ENCODE results near the gene SNX24. TPM values are rescaled to one million over a fixed set of nuclear protein-coding genes. Genes with fewer than 3 reads are reported as not detected.

Gene SNX24
- polyA plus RNA-seq, 3 donors = 3.5 to 10.6 (median 8.0) TPM

DNA sequence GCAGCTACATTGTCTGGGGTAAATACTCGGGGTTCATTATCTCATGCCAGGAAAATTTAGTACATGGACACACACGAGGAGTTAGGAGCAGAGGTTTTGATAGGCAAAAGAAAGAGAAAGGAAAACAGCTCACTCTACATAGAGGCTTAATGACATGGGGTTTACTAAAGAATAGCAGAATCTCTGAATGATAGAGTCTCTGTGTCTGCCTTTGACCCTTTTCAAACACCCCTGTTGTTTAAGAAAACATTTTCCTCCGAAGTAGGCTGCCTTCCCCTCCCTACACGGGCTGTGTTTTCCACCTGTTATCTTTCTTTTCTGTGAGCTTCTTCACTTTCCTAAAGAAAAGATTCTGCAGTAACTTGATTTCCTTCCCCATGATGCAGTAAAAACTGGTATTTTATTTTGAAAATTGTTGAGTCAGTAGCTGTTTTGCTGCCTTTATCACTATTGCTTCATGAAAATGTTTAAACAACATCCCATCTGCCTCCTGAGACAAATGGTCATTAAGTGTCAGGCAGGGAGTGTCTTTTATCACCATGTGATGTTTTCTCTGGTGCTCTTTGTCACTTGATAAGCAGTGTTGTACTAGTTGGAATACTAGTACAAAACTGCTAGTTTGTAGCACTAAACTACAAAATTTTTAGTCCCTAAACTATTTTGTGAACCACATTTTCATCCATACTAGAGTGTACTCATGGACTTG is 114.5 kb downstream of the SNX24 start:
- Histone ChIP-seq H2AFZ (ENCODE audit: insufficient read depth, low read depth, low read length, poor library complexity, severe bottlenecking) (no peak overlapping the region), H3K27me3 (ENCODE audit: control insufficient read depth in 2 of 2, insufficient read depth in 2 of 2, low read length in 2 of 2) (no peaks in the 10 kb centered on the region), H3K4me2 (replicated peaks; ENCODE audit: extremely low read depth, low read length, poor library complexity, severe bottlenecking) (no peak overlapping the region), H4K20me1 (ENCODE audit: insufficient read depth, low read length) (no peaks in the 10 kb centered on the region), H3K4me1 (ENCODE audit: control insufficient read depth in 1 of 2, insufficient read depth in 2 of 2, low read length in 2 of 2) (no peaks in the 10 kb centered on the region), H3K36me3 (replicated peaks in 1 of 2; ENCODE audit: control insufficient read depth in 1 of 2, insufficient read depth in 2 of 2, low read length in 2 of 2) (no peaks in the 10 kb centered on the region), H3K4me3 (replicated peaks in 1 of 3; ENCODE audit: low read depth in 2 of 3, low read length in 3 of 3) (no peak overlapping the region), H3K9ac (ENCODE audit: insufficient read depth, low read length, poor library complexity, severe bottlenecking) (no peak overlapping the region), H3K79me2 (ENCODE audit: insufficient read depth, low read length) (no peaks in the 10 kb centered on the region), H3K27ac (ENCODE audit: low read depth in 1 of 2, low read length in 2 of 2) (no peak overlapping the region), H3K9me3 (replicated peaks in 1 of 2; ENCODE audit: control insufficient read depth in 1 of 2, insufficient read depth in 1 of 2, low read length in 2 of 2) (no peaks in the 10 kb centered on the region)
- Mint-ChIP-seq H3K27ac (no peak overlapping the region), H3K4me1 (no peaks in the 10 kb centered on the region), H3K36me3 (peaks cover 10 to 17% of the 10 kb centered on the region in 2 donors), H3K9me3 (peaks cover 2 to 17% (median 9%) of the 10 kb centered on the region in 7 donors), H3K27me3 (ENCODE audit: low read depth in 3 of 3) (peaks cover 0 to 2% (median 0%) of the 10 kb centered on the region in 3 donors), H3K4me3 (no peak overlapping the region)
- intact Hi-C loops (cut with micrococcal nuclease) = no loop called here
- no peak for DNase-seq
- WGBS (ENCODE audit: insufficient coverage) = no CpG with 5 or more reads among the region's 4 CpGs
- TF ChIP-seq, protein P1, sequence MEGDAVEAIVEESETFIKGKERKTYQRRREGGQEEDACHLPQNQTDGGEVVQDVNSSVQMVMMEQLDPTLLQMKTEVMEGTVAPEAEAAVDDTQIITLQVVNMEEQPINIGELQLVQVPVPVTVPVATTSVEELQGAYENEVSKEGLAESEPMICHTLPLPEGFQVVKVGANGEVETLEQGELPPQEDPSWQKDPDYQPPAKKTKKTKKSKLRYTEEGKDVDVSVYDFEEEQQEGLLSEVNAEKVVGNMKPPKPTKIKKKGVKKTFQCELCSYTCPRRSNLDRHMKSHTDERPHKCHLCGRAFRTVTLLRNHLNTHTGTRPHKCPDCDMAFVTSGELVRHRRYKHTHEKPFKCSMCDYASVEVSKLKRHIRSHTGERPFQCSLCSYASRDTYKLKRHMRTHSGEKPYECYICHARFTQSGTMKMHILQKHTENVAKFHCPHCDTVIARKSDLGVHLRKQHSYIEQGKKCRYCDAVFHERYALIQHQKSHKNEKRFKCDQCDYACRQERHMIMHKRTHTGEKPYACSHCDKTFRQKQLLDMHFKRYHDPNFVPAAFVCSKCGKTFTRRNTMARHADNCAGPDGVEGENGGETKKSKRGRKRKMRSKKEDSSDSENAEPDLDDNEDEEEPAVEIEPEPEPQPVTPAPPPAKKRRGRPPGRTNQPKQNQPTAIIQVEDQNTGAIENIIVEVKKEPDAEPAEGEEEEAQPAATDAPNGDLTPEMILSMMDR (IDR thresholded peaks at IDR 0.05) = no peak

GRCh38 chr5:122963305-122963704 is 117.9 kb downstream of the SNX24 start:
- TF ChIP-seq, protein P1 (IDR thresholded peaks at IDR 0.05) = no peak
- intact Hi-C loops (cut with micrococcal nuclease) = no loop called here
- Mint-ChIP-seq H3K4me3 (no peak overlapping the region), H3K36me3 (peaks cover 2% of the 10 kb centered on the region in 2 donors), H3K27me3 (ENCODE audit: low read depth in 3 of 3) (peaks cover 0 to 2% (median 0%) of the 10 kb centered on the region in 3 donors), H3K4me1 (no peaks in the 10 kb centered on the region), H3K27ac (no peak overlapping the region), H3K9me3 (peaks cover 0 to 3% (median 0%) of the 10 kb centered on the region in 7 donors)
- H3K4me1 ChIP-seq (ENCODE audit: control insufficient read depth in 1 of 2, insufficient read depth in 2 of 2, low read length in 2 of 2) = no peaks in the 10 kb centered on the region
- no peaks in the 10 kb centered on the region for H3K27me3 ChIP-seq (ENCODE audit: control insufficient read depth in 2 of 2, insufficient read depth in 2 of 2, low read length in 2 of 2)
- H3K27ac ChIP-seq (ENCODE audit: low read depth in 1 of 2, low read length in 2 of 2) = no peak overlapping the region
- no peak overlapping the region for H3K4me2 ChIP-seq (replicated peaks; ENCODE audit: extremely low read depth, low read length, poor library complexity, severe bottlenecking)
- no peak overlapping the region for H2AFZ ChIP-seq (ENCODE audit: insufficient read depth, low read depth, low read length, poor library complexity, severe bottlenecking)
- H3K79me2 ChIP-seq (ENCODE audit: insufficient read depth, low read length) = no peaks in the 10 kb centered on the region
- no peak overlapping the region for H3K9ac ChIP-seq (ENCODE audit: insufficient read depth, low read length, poor library complexity, severe bottlenecking)
- H3K36me3 ChIP-seq (replicated peaks in 1 of 2; ENCODE audit: control insufficient read depth in 1 of 2, insufficient read depth in 2 of 2, low read length in 2 of 2) = no peaks in the 10 kb centered on the region
- no peaks in the 10 kb centered on the region for H4K20me1 ChIP-seq (ENCODE audit: insufficient read depth, low read length)
- H3K4me3 ChIP-seq (replicated peaks in 1 of 3; ENCODE audit: low read depth in 2 of 3, low read length in 3 of 3) = no peak overlapping the region
- DNase-seq = no peak
- H3K9me3 ChIP-seq (replicated peaks in 1 of 2; ENCODE audit: control insufficient read depth in 1 of 2, insufficient read depth in 1 of 2, low read length in 2 of 2) = no peaks in the 10 kb centered on the region

All from CD14-positive monocyte (primary cell).